Fibroblast of lung (primary cell): ENCODE data around the gene PAM16. TPM values are rescaled to one million over a fixed set of nuclear protein-coding genes. Genes with fewer than 3 reads are reported as not detected.
A peak's percentile ranks its signal among the peaks of the same experiment; 100 is the strongest.

Experiments used
- DNase-seq, 2 donors: peaks; one replicate each; pipeline versions ENCODE4 v3.0.0 to v3.0.0-alpha.2; 2010; ENCODE audit warnings: low read depth in 2 of 2
- H2AFZ ChIP-seq: 2 replicates; pipeline ENCODE4 v1.5.1; 2012; ENCODE audit warnings: low read length, control low read depth, inconsistent platforms
- H3K27ac ChIP-seq: 2 replicates; pipeline ENCODE4 v1.5.1; 2011; ENCODE audit warnings: low read length, control low read depth; ENCODE audit not compliant: insufficient read depth
- H3K27me3 ChIP-seq: 2 replicates; pipeline ENCODE4 v1.5.1; 2011; ENCODE audit warnings: mild to moderate bottlenecking, low read length; ENCODE audit not compliant: control insufficient read depth, insufficient read depth
- H3K36me3 ChIP-seq: 2 replicates; pipeline ENCODE4 v1.5.1; 2011; ENCODE audit warnings: low read length; ENCODE audit not compliant: control insufficient read depth, insufficient read depth
- H3K4me1 ChIP-seq: 2 replicates; pipeline ENCODE4 v1.5.1; 2011; ENCODE audit warnings: low read length; ENCODE audit not compliant: control insufficient read depth, insufficient read depth; ENCODE audit errors: extremely low read depth
- H3K4me2 ChIP-seq: 2 replicates; pipeline ENCODE4 v1.5.1; 2011; ENCODE audit warnings: low read length, control low read depth; ENCODE audit not compliant: insufficient read depth; ENCODE audit errors: extremely low read depth
- H3K4me3 ChIP-seq, 4 experiments: fragments of 200-600 bp in 1 of 4; sonication (generic) in 1 of 4; replicated peaks in 1 of 4; 2 replicates each; pipeline ENCODE4 v1.5.1; 2011 to 2016; ENCODE audit warnings: low read length in 4 of 4, low read depth in 3 of 4, mild to moderate bottlenecking in 3 of 4, control low read depth in 2 of 4, inconsistent platforms in 1 of 4, mixed read lengths in 1 of 4; ENCODE audit not compliant: insufficient read depth in 1 of 4; ENCODE audit errors: control extremely low read depth in 1 of 4
- H3K79me2 ChIP-seq: 2 replicates; pipeline ENCODE4 v1.5.1; 2012; ENCODE audit warnings: mild to moderate bottlenecking, low read length, inconsistent platforms; ENCODE audit not compliant: control insufficient read depth, insufficient read depth
- H3K9ac ChIP-seq: 2 replicates; pipeline ENCODE4 v1.5.1; 2011; ENCODE audit warnings: mild to moderate bottlenecking, low read length, control low read depth; ENCODE audit not compliant: insufficient read depth
- H3K9me3 ChIP-seq: 2 replicates; pipeline ENCODE4 v1.5.1; 2012; ENCODE audit warnings: low read depth, low read length; ENCODE audit not compliant: control insufficient read depth, insufficient read depth
- H4K20me1 ChIP-seq: 2 replicates; pipeline ENCODE4 v1.5.1; 2011; ENCODE audit warnings: low read length; ENCODE audit not compliant: control insufficient read depth, insufficient read depth; ENCODE audit errors: extremely low read depth
- CTCF ChIP-seq, 2 donors: IDR thresholded peaks in 1 of 2; conservative IDR thresholded peaks in 1 of 2; 1 replicate in 1 of 2; 2 replicates in 1 of 2; pipeline ENCODE4 v1.5.1; 2011 to 2012; ENCODE audit warnings: low read length in 2 of 2, control low read depth in 1 of 2, inconsistent platforms in 1 of 2, low read depth in 1 of 2, mild to moderate bottlenecking in 1 of 2
- EZH2 ChIP-seq: IDR thresholded peaks from 2 replicates; pipeline ENCODE4 v1.5.1; 2012; ENCODE audit warnings: low read length, control low read depth, mild to moderate bottlenecking; ENCODE audit errors: missing control alignments
- polyA plus RNA-seq, 2 donors: library from polyadenylated mRNA; depleted of rRNA in 1 of 2; stranded (reverse) in 1 of 2; unstranded in 1 of 2; fragments of >200 nt; gene quantifications; 2 replicates each; pipeline ENCODE4 v1.2.1, GENCODE V29; 2011 to 2012; ENCODE audit warnings: missing spikeins in 1 of 2
- total RNA-seq: library from RNA; depleted of rRNA; stranded (reverse); fragments of >200 nt; gene quantifications from 2 replicates; pipeline ENCODE4 v1.2.1, GENCODE V29; 2014

Gene PAM16
- total and polyA plus RNA-seq, 2 donors (not counting 1 experiment from before 2014, with no cell fraction given) = 14.8 to 34.3 TPM

GRCh38 chr16:4352843-4353242 lies 1.7 kb upstream of the PAM16 start:
- Histone ChIP-seq H3K27me3 (no peaks in the 10 kb centered on the region), H3K27ac (no peak overlapping the region), H3K9me3 (no peaks in the 10 kb centered on the region), H3K79me2 (peaks cover 23% of the 10 kb centered on the region), H3K4me2 (no peak overlapping the region), H3K36me3 (peaks cover 3% of the 10 kb centered on the region), H3K9ac (no peak overlapping the region), H2AFZ (no peak overlapping the region), H3K4me1 (peaks cover 4% of the 10 kb centered on the region), H4K20me1 (no peaks in the 10 kb centered on the region), H3K4me3 (no peak overlapping the region)
- TF ChIP-seq EZH2 (no peak), CTCF (conservative IDR thresholded peaks at IDR 0.05 in 1 of 2, IDR thresholded peaks at IDR 0.05 in 1 of 2; ENCODE audit: low read depth in 1 of 2, low read length in 2 of 2) (no peak)
- no peak for DNase-seq

- TF ChIP-seq EZH2 (no peak), CTCF (conservative IDR thresholded peaks at IDR 0.05 in 1 of 2, IDR thresholded peaks at IDR 0.05 in 1 of 2; ENCODE audit: low read depth in 1 of 2, low read length in 2 of 2) (no peak)
- no peaks in the 10 kb centered on the region for H3K9me3 ChIP-seq
- H3K36me3 ChIP-seq = peaks cover 2% of the 10 kb centered on the region
- H4K20me1 ChIP-seq = no peaks in the 10 kb centered on the region
- no peak overlapping the region for H3K9ac ChIP-seq
- peak overlapping the region; percentile 68 for H3K4me2 ChIP-seq
- H3K4me1 ChIP-seq = peaks cover 4% of the 10 kb centered on the region
- no peak overlapping the region for H2AFZ ChIP-seq
- no peaks in the 10 kb centered on the region for H3K27me3 ChIP-seq
- no peak overlapping the region for H3K4me3 ChIP-seq
- peaks cover 32% of the 10 kb centered on the region for H3K79me2 ChIP-seq
- H3K27ac ChIP-seq = peak overlapping the region; percentile 32
- DNase-seq = peak in 1 of 2 donors; percentile 63
Measured at GRCh38 chr16:4351880-4352279, 759 bp upstream of the PAM16 start.

GRCh38 chr16:4350365-4350786 lies 745 bp downstream of the PAM16 start:
- H3K9me3 ChIP-seq = no peaks in the 10 kb centered on the region
- peaks cover 2% of the 10 kb centered on the region for H3K36me3 ChIP-seq
- peak overlapping the region; percentile 83 for H3K27ac ChIP-seq
- H3K4me3 ChIP-seq = peak overlapping the region; percentile 68 to 97 (median 84)
- no peak for DNase-seq
- H3K4me1 ChIP-seq = peaks cover 4% of the 10 kb centered on the region
- peaks cover 39% of the 10 kb centered on the region for H3K79me2 ChIP-seq
- no peaks in the 10 kb centered on the region for H3K27me3 ChIP-seq
- peak overlapping the region; percentile 88 for H3K4me2 ChIP-seq
- TF ChIP-seq EZH2 (no peak), CTCF (conservative IDR thresholded peaks at IDR 0.05 in 1 of 2, IDR thresholded peaks at IDR 0.05 in 1 of 2; ENCODE audit: low read depth in 1 of 2, low read length in 2 of 2) (no peak)
- peak overlapping the region; percentile 63 for H2AFZ ChIP-seq
- H3K9ac ChIP-seq = peak overlapping the region; percentile 82
- no peaks in the 10 kb centered on the region for H4K20me1 ChIP-seq
